ENCODE results near the gene TSPAN9. TPM values are rescaled to one million over a fixed set of nuclear protein-coding genes. Genes with fewer than 3 reads are reported as not detected.

TSPAN9 gene
- total RNA-seq, 2 experiments from 2014 or later, result 0.87 to 1.2 TPM

DNA sequence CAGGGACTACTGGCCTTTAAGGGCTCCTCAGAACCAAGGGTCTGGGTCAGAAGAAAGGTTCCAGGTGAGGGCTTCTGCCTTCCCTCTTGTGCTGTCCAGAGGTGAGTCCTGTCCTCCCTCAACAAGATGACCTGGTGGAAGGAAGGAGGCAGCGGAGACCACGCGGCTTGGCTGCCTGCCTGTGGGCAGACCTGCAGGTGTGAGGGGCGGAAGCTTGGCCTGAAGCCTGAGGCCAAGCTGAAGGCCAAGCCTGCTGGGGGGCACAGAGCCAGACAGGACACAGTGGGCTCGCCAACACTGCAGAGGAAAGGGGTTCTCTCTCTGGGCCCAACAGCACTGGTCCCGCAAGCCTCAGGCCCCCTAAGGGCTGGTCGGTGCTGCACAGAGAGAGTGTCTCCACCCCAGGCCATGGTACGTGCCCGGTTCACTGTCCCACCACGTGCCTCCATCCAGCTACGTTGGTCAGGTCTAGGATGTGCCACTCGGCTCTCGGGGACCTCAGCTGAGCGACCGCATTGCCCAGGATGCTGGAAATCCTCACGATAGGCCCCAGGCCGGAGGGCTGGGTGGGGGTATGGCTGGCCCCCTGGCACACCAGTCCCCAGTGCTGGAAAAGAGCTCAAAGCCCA lies 243.8 kb downstream of the TSPAN9 start:
- Mint-ChIP-seq H3K27ac (no peak overlapping the region), H3K4me3 (no peak overlapping the region), H3K9me3 (no peaks in the 10 kb centered on the region), H3K36me3 (no peaks in the 10 kb centered on the region), H3K27me3 (peaks cover 5% of the 10 kb centered on the region), H3K4me1 (ENCODE audit: low read depth) (no peaks in the 10 kb centered on the region)
- no peak for DNase-seq
- intact Hi-C loops (cut with micrococcal nuclease), result no loop called here
- CTCF ChIA-PET, result no interaction called here
- POLR2A ChIA-PET, result no interaction called here

DNA sequence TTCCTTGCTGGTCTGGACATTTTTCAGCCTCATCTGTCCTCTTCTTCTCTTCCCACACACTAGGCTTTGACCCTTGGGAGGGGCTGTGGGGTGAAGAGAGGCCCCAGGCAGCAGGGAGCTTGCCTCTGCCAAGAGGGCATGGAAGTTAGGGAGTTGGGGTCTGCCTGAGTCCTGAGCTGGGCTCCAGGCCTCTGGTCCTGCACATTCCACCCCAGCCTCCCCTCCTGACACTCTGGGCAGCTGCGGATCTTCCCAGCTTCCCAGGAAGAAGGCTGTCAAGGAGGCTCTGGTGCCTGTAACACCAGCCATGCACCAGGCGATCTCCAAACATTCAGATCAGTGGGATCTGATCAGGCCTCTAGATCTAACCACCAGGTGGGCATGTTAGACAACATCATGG lies 244.7 kb downstream of the TSPAN9 start:
- POLR2A ChIA-PET, result no interaction called here
- CTCF ChIA-PET, result no interaction called here
- Mint-ChIP-seq H3K27me3 (peaks cover 3% of the 10 kb centered on the region), H3K36me3 (no peaks in the 10 kb centered on the region), H3K27ac (no peak overlapping the region), H3K4me3 (no peak overlapping the region), H3K4me1 (ENCODE audit: low read depth) (no peaks in the 10 kb centered on the region), H3K9me3 (no peaks in the 10 kb centered on the region)
- intact Hi-C loops (cut with micrococcal nuclease), result no loop called here
- DNase-seq, result no peak

- ChIA-PET POLR2A (no interaction called here), CTCF (no interaction called here)
- no peak for DNase-seq
- intact Hi-C loops (cut with micrococcal nuclease), result no loop called here
- Mint-ChIP-seq H3K4me1 (ENCODE audit: low read depth) (no peaks in the 10 kb centered on the region), H3K4me3 (no peak overlapping the region), H3K27me3 (peaks cover 3% of the 10 kb centered on the region), H3K9me3 (no peaks in the 10 kb centered on the region), H3K36me3 (no peaks in the 10 kb centered on the region), H3K27ac (no peak overlapping the region)
Observed at GRCh38 chr12:3323002-3323685, 246.0 kb downstream of the TSPAN9 start.

DNA sequence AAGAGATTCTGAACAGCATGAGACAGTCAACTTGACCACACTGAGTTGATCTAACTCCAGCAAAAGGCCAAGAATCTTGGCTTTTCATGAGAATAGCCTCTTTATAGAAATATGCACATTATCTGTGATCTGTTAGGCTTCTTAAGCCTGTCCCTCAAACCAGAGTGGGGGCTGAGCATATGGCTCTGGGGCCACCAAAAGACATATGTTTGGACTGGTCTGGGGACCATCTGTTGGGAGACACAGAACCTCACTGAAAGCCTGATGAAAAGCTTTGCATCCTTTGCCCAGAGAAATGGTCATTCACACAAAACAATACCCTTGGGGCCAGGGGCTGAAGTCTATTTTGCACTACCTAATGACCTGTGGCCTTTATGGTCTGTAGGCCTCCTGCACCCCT lies 248.6 kb downstream of the TSPAN9 start:
- intact Hi-C loops (cut with micrococcal nuclease), result no loop called here
- POLR2A ChIA-PET, result no interaction called here
- no peaks in the 10 kb centered on the region for H3K27me3 Mint-ChIP-seq
- DNase-seq, result no peak
- H3K27ac Mint-ChIP-seq, result no peak overlapping the region
- CTCF ChIA-PET, result no interaction called here
- H3K4me3 Mint-ChIP-seq, result no peak overlapping the region
- H3K4me1 Mint-ChIP-seq (ENCODE audit: low read depth), result no peaks in the 10 kb centered on the region
- H3K36me3 Mint-ChIP-seq, result no peaks in the 10 kb centered on the region
- H3K9me3 Mint-ChIP-seq, result no peaks in the 10 kb centered on the region

DNA sequence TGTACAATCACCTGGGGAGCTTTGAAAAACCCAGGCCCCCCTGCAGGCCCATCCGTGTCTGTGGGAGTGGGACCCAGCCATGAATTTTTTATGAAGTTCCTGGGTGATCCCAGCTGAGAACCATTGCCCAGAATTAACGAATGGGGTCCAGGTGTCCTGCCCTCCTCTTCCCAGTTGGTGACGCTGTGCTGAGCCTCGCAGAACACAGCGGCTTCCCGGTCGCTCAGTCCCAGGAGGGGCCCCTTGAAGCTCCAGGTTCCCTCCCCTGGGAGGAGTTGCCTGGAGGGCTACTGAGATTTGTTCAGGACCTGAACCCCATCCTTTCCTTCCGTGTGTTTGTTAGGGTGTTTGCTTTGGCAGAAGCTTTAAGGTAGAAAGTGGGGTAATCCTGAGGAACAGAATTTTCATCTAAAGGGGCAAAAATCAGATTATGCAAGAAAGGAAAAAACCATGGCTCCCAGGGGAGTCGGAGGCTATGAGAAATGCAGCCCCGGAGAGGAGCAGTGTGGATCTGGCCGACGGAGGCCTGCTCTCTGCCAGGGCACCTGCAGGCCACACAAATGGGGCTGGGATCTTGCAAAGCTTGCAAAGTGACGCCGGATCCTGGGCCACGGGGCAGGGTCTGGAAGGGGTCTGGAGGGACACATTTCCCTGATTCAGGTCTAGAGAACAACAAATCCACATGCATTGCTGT lies 249.1 kb downstream of the TSPAN9 start:
- no peaks in the 10 kb centered on the region for H3K36me3 Mint-ChIP-seq
- CTCF ChIA-PET, result no interaction called here
- no peak overlapping the region for H3K27ac Mint-ChIP-seq

GRCh38 chr12:3326850-3327780 lies 249.9 kb downstream of the TSPAN9 start:
- Mint-ChIP-seq H3K4me1 (ENCODE audit: low read depth) (no peaks in the 10 kb centered on the region), H3K27me3 (no peaks in the 10 kb centered on the region), H3K27ac (no peak overlapping the region), H3K36me3 (no peaks in the 10 kb centered on the region), H3K4me3 (no peak overlapping the region), H3K9me3 (no peaks in the 10 kb centered on the region)
- ChIA-PET CTCF (no interaction called here), POLR2A (no interaction called here)
- intact Hi-C loops (cut with micrococcal nuclease), result no loop called here
- DNase-seq, result no peak

More for the DNA sequence above, 249.1 kb downstream of the TSPAN9 start:
- POLR2A ChIA-PET, result no interaction called here
- Mint-ChIP-seq H3K4me1 (ENCODE audit: low read depth) (no peaks in the 10 kb centered on the region), H3K27me3 (no peaks in the 10 kb centered on the region), H3K4me3 (no peak overlapping the region), H3K9me3 (no peaks in the 10 kb centered on the region)
- no peak for DNase-seq
- intact Hi-C loops (cut with micrococcal nuclease), result no loop called here

- ChIA-PET POLR2A (no interaction called here), CTCF (no interaction called here)
- intact Hi-C loops (cut with micrococcal nuclease), result no loop called here
- Mint-ChIP-seq H3K36me3 (no peaks in the 10 kb centered on the region), H3K27ac (no peak overlapping the region), H3K9me3 (no peaks in the 10 kb centered on the region), H3K4me1 (ENCODE audit: low read depth) (no peaks in the 10 kb centered on the region), H3K4me3 (no peak overlapping the region), H3K27me3 (no peaks in the 10 kb centered on the region)
- no peak for DNase-seq
Observed at GRCh38 chr12:3328081-3328480, 250.9 kb downstream of the TSPAN9 start.

DNA sequence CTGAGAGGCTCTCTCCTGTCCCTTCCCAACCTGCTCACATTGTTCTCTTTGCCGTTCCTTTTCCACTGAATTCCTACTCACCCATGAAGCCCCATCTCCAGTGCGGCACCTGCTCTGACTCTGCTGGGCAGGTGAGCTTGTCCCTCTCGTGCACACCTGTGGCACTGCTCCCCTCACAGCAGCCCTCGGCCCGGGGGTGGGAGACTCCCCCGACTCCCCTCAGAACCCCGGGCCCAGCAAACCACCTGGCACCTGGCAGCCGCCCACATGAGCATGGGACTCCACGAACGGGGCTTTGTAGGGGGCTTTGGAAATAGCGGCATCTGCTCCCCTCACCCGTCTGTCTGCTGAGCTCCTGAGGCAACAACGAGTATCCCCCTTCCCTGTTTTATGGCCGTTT lies 251.4 kb downstream of the TSPAN9 start:
- H3K4me1 Mint-ChIP-seq (ENCODE audit: low read depth), result no peaks in the 10 kb centered on the region
- ChIA-PET CTCF (interaction anchor here (1.3 kb wide), 1 partner anchor 26 kb away, joined by 3 read pairs; no protein-coding TSS in a partner anchor), POLR2A (no interaction called here)
- H3K36me3 Mint-ChIP-seq, result no peaks in the 10 kb centered on the region
- no peak for DNase-seq
- H3K27ac Mint-ChIP-seq, result no peak overlapping the region
- H3K9me3 Mint-ChIP-seq, result no peaks in the 10 kb centered on the region
- H3K27me3 Mint-ChIP-seq, result no peaks in the 10 kb centered on the region
- no peak overlapping the region for H3K4me3 Mint-ChIP-seq
- intact Hi-C loops (cut with micrococcal nuclease), result no loop called here

DNA sequence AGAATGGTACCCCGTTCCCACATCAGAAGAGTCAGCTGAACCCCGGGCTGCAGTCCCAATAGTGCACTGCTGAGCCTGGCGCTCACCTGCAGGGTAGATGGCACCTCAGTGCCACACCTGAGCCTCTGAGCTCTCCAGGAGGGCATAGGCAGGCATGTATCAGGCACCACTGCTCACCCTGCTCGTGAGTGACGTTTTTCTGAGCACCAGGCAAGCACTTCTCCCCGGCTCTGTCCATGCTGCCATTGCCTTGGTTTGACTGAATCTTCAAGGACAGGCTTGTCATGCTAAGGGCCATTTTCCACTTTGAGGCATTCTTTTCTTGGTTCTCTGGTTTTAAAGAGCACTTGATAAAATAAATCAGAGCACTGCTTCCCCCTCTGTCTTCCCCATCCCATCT lies 252.2 kb downstream of the TSPAN9 start:
- ChIA-PET POLR2A (no interaction called here), CTCF (interaction anchor here (1.3 kb wide), 1 partner anchor 26 kb away, joined by 3 read pairs; no protein-coding TSS in a partner anchor)
- H3K4me1 Mint-ChIP-seq (ENCODE audit: low read depth), result no peaks in the 10 kb centered on the region
- no peaks in the 10 kb centered on the region for H3K9me3 Mint-ChIP-seq
- no peak overlapping the region for H3K4me3 Mint-ChIP-seq
- H3K27me3 Mint-ChIP-seq, result peaks cover under 1% of the 10 kb centered on the region
- DNase-seq, result no peak
- H3K36me3 Mint-ChIP-seq, result no peaks in the 10 kb centered on the region
- intact Hi-C loops (cut with micrococcal nuclease), result no loop called here
- no peak overlapping the region for H3K27ac Mint-ChIP-seq

GRCh38 chr12:3330976-3331510 lies 253.9 kb downstream of the TSPAN9 start:
- Mint-ChIP-seq H3K9me3 (no peaks in the 10 kb centered on the region), H3K27me3 (peaks cover 12% of the 10 kb centered on the region), H3K4me3 (no peak overlapping the region), H3K36me3 (no peaks in the 10 kb centered on the region), H3K4me1 (ENCODE audit: low read depth) (no peaks in the 10 kb centered on the region), H3K27ac (no peak overlapping the region)
- intact Hi-C loops (cut with micrococcal nuclease), result no loop called here
- POLR2A ChIA-PET, result no interaction called here
- DNase-seq, result no peak
- CTCF ChIA-PET, result interaction anchor here (1.0 kb wide), 1 partner anchor 31 kb away, joined by 3 read pairs; no protein-coding TSS in a partner anchor

DNA sequence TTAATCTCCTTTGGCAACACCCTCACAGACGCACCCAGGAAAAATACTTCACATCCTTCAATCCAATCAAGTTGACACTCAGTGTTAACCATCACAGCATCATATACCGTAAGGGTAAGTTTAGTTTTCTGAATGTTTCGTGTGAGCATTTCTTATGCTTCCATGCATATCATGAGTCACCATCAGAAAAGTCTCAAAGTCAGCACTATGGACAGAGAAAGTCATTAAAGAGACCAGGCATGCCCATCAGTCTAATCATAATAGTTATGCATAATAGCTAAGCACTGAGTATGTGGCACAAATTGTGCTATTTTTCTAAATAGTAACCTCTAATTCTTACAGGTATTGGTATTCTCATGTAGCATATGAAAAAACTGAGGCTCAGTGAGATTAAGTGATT lies 255.0 kb downstream of the TSPAN9 start:
- no peaks in the 10 kb centered on the region for H3K9me3 Mint-ChIP-seq
- H3K27me3 Mint-ChIP-seq, result peaks cover 12% of the 10 kb centered on the region
- DNase-seq, result no peak
- intact Hi-C loops (cut with micrococcal nuclease), result no loop called here
- no peaks in the 10 kb centered on the region for H3K4me1 Mint-ChIP-seq (ENCODE audit: low read depth)
- POLR2A ChIA-PET, result no interaction called here
- CTCF ChIA-PET, result no interaction called here
- no peak overlapping the region for H3K27ac Mint-ChIP-seq
- no peak overlapping the region for H3K4me3 Mint-ChIP-seq
- no peaks in the 10 kb centered on the region for H3K36me3 Mint-ChIP-seq

DNA sequence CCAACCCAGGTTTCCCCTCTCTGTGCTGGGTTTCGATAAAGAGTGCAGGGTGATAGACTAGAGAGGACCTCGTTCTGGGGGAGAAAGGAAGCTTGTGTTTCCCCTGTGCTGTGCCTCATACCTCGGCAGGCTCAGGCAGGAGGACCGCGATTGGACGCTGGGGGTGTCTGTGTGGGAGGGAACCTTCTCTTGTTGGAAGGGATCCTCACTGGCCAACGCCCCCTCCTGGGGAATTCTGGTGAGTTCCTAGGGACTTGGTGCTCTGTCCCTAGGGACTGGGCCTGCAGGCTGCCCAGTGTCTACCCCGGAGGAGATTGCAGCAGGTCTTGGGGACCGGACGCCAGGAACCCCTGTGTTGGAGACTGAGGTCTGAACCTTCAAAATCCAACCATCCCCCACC lies 256.4 kb downstream of the TSPAN9 start:
- H3K4me1 Mint-ChIP-seq (ENCODE audit: low read depth), result no peaks in the 10 kb centered on the region
- POLR2A ChIA-PET, result no interaction called here
- DNase-seq, result no peak
- H3K4me3 Mint-ChIP-seq, result no peak overlapping the region
- no peak overlapping the region for H3K27ac Mint-ChIP-seq
- H3K9me3 Mint-ChIP-seq, result no peaks in the 10 kb centered on the region
- CTCF ChIA-PET, result interaction anchor here (1.5 kb wide), 1 partner anchor 33 kb away, joined by 6 read pairs; no protein-coding TSS in a partner anchor
- intact Hi-C loops (cut with micrococcal nuclease), result no loop called here
- H3K36me3 Mint-ChIP-seq, result no peaks in the 10 kb centered on the region
- peaks cover 16% of the 10 kb centered on the region for H3K27me3 Mint-ChIP-seq
